T-cell (primary cell): ENCODE results near the gene MCF2L2. TPM values are rescaled to one million over a fixed set of nuclear protein-coding genes. Genes with fewer than 3 reads are reported as not detected.

ENCODE experiments used
- ATAC-seq, 4 experiments: fragments of 200-7000 bp in 3 of 4; fragments of 150-1000 bp in 1 of 4; cut with Tn5 transposase; replicated peaks in 1 of 4; 1 replicate in 3 of 4; 2 replicates in 1 of 4; pipeline ENCODE4 v1.10.0; 2021; ENCODE audit warnings: moderate library complexity in 3 of 4, mild to moderate bottlenecking in 2 of 4, moderate number of reproducible peaks in 1 of 4
- CTCF ChIA-PET, 2 donors: fragments of 300-600 bp; sonication (Branson Sonifier 250); formaldehyde crosslinking; loops; one replicate each; lab custom pipeline; 2022; ENCODE audit warnings: antibody characterized with exemption in 2 of 2; lab: Charles Lee
- POLR2A ChIA-PET, 2 donors: fragments of 300-600 bp; sonication (Branson Sonifier 250); formaldehyde crosslinking; loops; one replicate each; lab custom pipeline; 2022; ENCODE audit warnings: antibody characterized with exemption in 2 of 2; lab: Charles Lee
- DNase-seq, 35 experiments: peaks; one replicate each; pipeline versions ENCODE4 v3.0.0 to v3.0.0-alpha.2; 2013 to 2023
- H3K27ac ChIP-seq: one replicate; pipeline ENCODE4 v1.5.1; 2013; ENCODE audit warnings: low read length
- H3K27me3 ChIP-seq, 2 experiments: replicated peaks in 1 of 2; 1 replicate in 1 of 2; 2 replicates in 1 of 2; pipeline versions ENCODE4 v1.6.1 to v1.7.0; 2013; ENCODE audit warnings: low read length in 1 of 2, mixed read lengths in 1 of 2; ENCODE audit not compliant: control insufficient read depth in 2 of 2, insufficient read depth in 2 of 2; ENCODE audit errors: extremely low read depth in 1 of 2
- H3K36me3 ChIP-seq, 2 donors: 1 replicate in 1 of 2; 2 replicates in 1 of 2; pipeline versions ENCODE4 v1.6.1 to v1.7.0; 2013; ENCODE audit warnings: low read length in 1 of 2; ENCODE audit not compliant: control insufficient read depth in 2 of 2, insufficient read depth in 1 of 2; ENCODE audit errors: extremely low read depth in 1 of 2
- H3K4me1 ChIP-seq, 2 experiments: 1 replicate in 1 of 2; 2 replicates in 1 of 2; pipeline versions ENCODE4 v1.6.1 to v1.7.0; 2013; ENCODE audit warnings: low read length in 2 of 2, mixed read lengths in 1 of 2; ENCODE audit not compliant: insufficient read depth in 2 of 2, control insufficient read depth in 1 of 2; ENCODE audit errors: extremely low read depth in 1 of 2
- H3K4me3 ChIP-seq, 2 donors: 1 replicate in 1 of 2; 2 replicates in 1 of 2; pipeline versions ENCODE4 v1.5.1 to v1.7.0; 2013; ENCODE audit warnings: mild to moderate bottlenecking in 2 of 2, low read length in 1 of 2, moderate library complexity in 1 of 2; ENCODE audit not compliant: control insufficient read depth in 1 of 2; ENCODE audit errors: extremely low read depth in 1 of 2
- H3K9me3 ChIP-seq: 2 replicates; pipeline ENCODE4 v1.7.0; 2013
- H3K27ac Mint-ChIP-seq, 2 donors: one replicate each; pipeline ENCODE4 v1.8.0; 2020 to 2021; ENCODE audit warnings: mild to moderate bottlenecking in 2 of 2, mixed read lengths in 2 of 2
- H3K27me3 Mint-ChIP-seq, 2 donors: one replicate each; pipeline ENCODE4 v1.8.0; 2021 to 2022; ENCODE audit warnings: mixed read lengths in 2 of 2
- H3K36me3 Mint-ChIP-seq: one replicate; pipeline ENCODE4 v1.8.0; 2021; ENCODE audit warnings: mixed read lengths
- H3K4me1 Mint-ChIP-seq, 3 donors: one replicate each; pipeline ENCODE4 v1.8.0; 2020 to 2022; ENCODE audit warnings: mixed read lengths in 3 of 3, mild to moderate bottlenecking in 1 of 3
- H3K4me3 Mint-ChIP-seq, 3 donors: one replicate each; pipeline ENCODE4 v1.8.0; 2020 to 2022; ENCODE audit warnings: mild to moderate bottlenecking in 3 of 3, mixed read lengths in 3 of 3, moderate library complexity in 3 of 3
- H3K9me3 Mint-ChIP-seq, 3 donors: one replicate each; pipeline ENCODE4 v1.8.0; 2020 to 2022; ENCODE audit warnings: mixed read lengths in 3 of 3
- WGBS: methylation state at CpG from one replicate; pipeline ENCODE4 v1.1.5; 2013; ENCODE audit warnings: missing lambda C conversion rate; ENCODE audit not compliant: insufficient coverage; 5-methylcytosine and 5-hydroxymethylcytosine counted together
- total RNA-seq, 35 experiments: library from RNA in 6 of 35; stranded (reverse) in 6 of 35; fragments of 120-200 nt in 1 of 35; gene quantifications; one replicate each; pipeline versions ENCODE4 v1.2.1 to v1.2.4 and lab custom pipeline; 2013 to 2026

The MCF2L2 gene
- total RNA-seq, 5 donors from 2014 or later (not counting 1 experiment from before 2014, with no cell fraction given): 4.8 to 8.1 (median 5.9) TPM

DNA sequence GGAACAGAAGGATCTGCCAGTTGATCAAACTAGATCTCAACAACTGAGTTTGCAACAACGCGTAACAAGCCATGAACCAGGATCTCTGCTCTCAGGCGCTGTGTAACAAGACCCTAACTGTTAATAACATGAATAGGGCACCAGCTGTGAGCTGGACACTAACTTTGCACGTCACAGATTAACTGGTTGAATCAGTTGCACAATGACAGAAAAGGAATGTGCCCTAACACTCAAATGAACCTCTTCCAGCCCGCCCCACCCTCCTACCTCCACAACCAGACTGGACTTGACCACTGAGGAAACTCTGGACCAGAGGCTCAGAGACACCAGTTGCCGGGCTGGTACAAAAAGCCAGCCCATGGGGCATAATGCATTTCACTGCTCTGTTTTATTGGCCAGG, 34.3 kb downstream of the MCF2L2 start:
- H3K36me3 ChIP-seq: no peaks in the 10 kb centered on the region
- no peak overlapping the region for H3K4me3 Mint-ChIP-seq
- H3K4me1 Mint-ChIP-seq: no peaks in the 10 kb centered on the region
- no peaks in the 10 kb centered on the region for H3K36me3 Mint-ChIP-seq
- H3K4me3 ChIP-seq: no peak overlapping the region
- ChIA-PET CTCF (no interaction called here), POLR2A (no interaction called here)
- 94% methylated on average over 5 of the region's 6 CpGs for WGBS
- no peak overlapping the region for H3K27ac Mint-ChIP-seq
- no peaks in the 10 kb centered on the region for H3K27me3 Mint-ChIP-seq
- H3K27ac ChIP-seq: no peak overlapping the region
- no peaks in the 10 kb centered on the region for H3K9me3 ChIP-seq
- H3K27me3 ChIP-seq: no peaks in the 10 kb centered on the region
- no peak for ATAC-seq
- DNase-seq: no peak
- H3K4me1 ChIP-seq: no peaks in the 10 kb centered on the region
- no peaks in the 10 kb centered on the region for H3K9me3 Mint-ChIP-seq

DNA sequence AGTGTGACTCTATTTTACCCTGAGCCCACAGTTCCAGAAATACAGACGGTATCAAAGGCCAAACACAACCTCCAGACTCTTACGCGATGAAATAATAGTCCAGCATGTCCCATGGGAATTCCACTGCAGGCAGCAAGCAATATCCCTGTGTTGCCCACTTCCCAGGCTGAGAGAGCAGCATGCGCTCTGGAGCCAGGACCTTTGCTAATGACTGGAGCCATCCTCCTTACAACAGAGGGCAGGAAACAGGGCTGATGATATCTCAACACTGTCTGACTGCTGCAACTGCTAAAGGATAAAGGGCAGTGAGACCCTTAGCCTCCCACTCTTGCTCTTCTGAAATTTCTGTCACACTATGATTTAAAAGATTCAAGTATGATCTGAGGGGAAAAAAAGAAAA, 34.8 kb downstream of the MCF2L2 start:
- H3K4me1 ChIP-seq: no peaks in the 10 kb centered on the region
- H3K27me3 ChIP-seq: no peaks in the 10 kb centered on the region
- no peaks in the 10 kb centered on the region for H3K9me3 Mint-ChIP-seq
- no peak overlapping the region for H3K27ac ChIP-seq
- H3K36me3 ChIP-seq: no peaks in the 10 kb centered on the region
- H3K36me3 Mint-ChIP-seq: no peaks in the 10 kb centered on the region
- ATAC-seq (no peak), DNase-seq (no peak)
- no peaks in the 10 kb centered on the region for H3K4me1 Mint-ChIP-seq
- no peaks in the 10 kb centered on the region for H3K27me3 Mint-ChIP-seq
- ChIA-PET CTCF (interaction anchor here in 1 of 2 donors (0.7 kb wide), 1 partner anchor 10 kb away, joined by 6 read pairs; no protein-coding TSS in a partner anchor), POLR2A (no interaction called here)
- 95% methylated on average over 4 of the region's 4 CpGs for WGBS
- H3K4me3 Mint-ChIP-seq: no peak overlapping the region
- H3K27ac Mint-ChIP-seq: no peak overlapping the region
- no peak overlapping the region for H3K4me3 ChIP-seq
- H3K9me3 ChIP-seq: no peaks in the 10 kb centered on the region

DNA sequence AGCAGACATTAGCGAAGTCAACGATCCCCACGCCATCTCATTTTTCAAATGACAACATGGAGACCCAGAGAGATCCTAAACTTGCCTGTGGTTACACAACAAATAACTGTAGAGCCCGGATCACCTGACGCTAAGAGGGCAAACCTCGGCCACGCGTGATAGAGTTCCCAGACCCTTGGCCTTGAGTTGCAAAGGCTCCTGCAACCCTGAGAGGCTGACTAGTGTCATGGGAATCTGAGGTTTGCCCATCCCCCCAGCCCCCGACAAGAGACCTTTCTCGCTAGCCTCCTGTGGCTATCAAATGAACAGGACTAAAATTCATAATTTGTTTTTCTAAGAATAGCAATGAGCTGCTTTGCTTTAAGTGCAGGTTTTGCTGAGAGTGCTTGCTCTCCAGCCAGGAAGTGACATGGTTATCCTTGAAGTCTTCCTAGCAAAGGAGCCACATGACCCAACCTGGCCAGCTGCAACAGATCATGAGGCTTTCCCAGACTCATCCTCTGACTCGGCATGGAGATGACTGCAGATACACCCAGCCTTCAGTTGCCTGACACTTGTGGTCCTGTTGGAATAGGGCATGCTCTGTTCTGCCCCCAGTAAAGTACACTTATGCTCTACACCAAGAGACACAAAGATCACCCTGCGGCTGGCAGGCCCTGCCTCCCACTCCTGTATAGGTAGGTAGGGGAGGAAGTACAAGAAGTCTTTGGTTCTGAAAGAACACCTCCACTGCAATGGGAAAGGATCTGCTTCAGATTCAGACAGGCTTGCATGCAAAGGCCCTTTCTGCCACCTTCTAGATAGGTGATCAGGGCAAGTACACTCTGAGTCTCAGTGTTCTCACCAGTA, 36.0 kb downstream of the MCF2L2 start:
- Histone ChIP-seq H3K4me1 (no peaks in the 10 kb centered on the region), H3K27ac (no peak overlapping the region), H3K4me3 (no peak overlapping the region), H3K27me3 (no peaks in the 10 kb centered on the region), H3K36me3 (no peaks in the 10 kb centered on the region), H3K9me3 (no peaks in the 10 kb centered on the region)
- CTCF ChIA-PET: no interaction called here
- H3K36me3 Mint-ChIP-seq: no peaks in the 10 kb centered on the region
- H3K9me3 Mint-ChIP-seq: no peaks in the 10 kb centered on the region
- H3K4me3 Mint-ChIP-seq: no peak overlapping the region
- no peaks in the 10 kb centered on the region for H3K4me1 Mint-ChIP-seq
- no peaks in the 10 kb centered on the region for H3K27me3 Mint-ChIP-seq
- no peak overlapping the region for H3K27ac Mint-ChIP-seq
- 93% methylated on average over 10 of the region's 12 CpGs for WGBS
- no peak for ATAC-seq
- DNase-seq: no peak
- POLR2A ChIA-PET: interaction anchor here in 1 of 2 donors (0.6 kb wide), 1 partner anchor 623 kb away, joined by 3 read pairs; no protein-coding TSS in a partner anchor

DNA sequence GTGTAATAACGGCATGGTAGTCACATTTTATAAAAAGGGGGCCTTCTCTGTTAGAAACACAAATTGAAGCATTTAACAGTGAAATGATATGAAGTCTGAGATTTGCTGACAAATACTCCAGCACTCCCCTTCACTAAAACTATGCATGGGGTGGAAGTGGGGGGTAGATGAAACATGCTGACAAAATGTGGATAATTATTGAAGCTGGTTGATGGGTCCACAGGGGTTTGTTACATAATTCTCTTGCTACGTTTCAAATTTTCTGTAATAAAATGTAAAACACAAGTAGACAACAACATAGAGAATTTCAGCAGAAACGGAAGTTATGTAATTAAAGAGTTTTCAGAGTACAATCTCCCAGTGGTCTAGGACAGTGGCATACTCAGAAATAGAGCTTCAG, 37.0 kb downstream of the MCF2L2 start:
- Mint-ChIP-seq H3K27me3 (no peaks in the 10 kb centered on the region), H3K4me3 (no peak overlapping the region), H3K9me3 (no peaks in the 10 kb centered on the region), H3K27ac (no peak overlapping the region), H3K4me1 (no peaks in the 10 kb centered on the region), H3K36me3 (no peaks in the 10 kb centered on the region)
- CTCF ChIA-PET: interaction anchor here in 1 of 2 donors (0.5 to 0.6 kb wide), 3 partner anchors 317 to 999 kb away, joined by 3 to 4 read pairs (median 4); no protein-coding TSS in a partner anchor
- Histone ChIP-seq H3K4me3 (no peak overlapping the region), H3K4me1 (no peaks in the 10 kb centered on the region), H3K9me3 (no peaks in the 10 kb centered on the region), H3K27me3 (no peaks in the 10 kb centered on the region), H3K27ac (no peak overlapping the region), H3K36me3 (no peaks in the 10 kb centered on the region)
- POLR2A ChIA-PET: no interaction called here
- no peak for ATAC-seq
- no peak for DNase-seq
- WGBS: no CpG with 5 or more reads among the region's 3 CpGs

DNA sequence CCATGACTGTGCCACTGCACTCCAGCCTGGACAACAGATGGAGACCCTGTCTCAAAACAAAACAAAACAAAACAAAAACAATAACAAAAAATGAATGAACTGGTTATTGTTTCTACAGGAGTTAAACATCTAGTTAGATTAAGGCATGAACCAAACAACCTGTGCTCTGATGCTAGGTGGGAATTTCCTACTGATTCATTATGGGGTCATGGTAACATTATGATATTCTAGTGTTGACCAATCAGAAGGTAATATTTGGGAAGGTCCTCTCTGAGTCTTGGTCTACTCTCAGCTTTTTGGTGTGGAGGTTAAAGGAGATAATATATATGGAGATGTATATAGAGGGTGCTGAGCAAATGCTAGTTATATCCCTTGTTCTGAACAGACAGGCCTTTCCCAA, 37.6 kb downstream of the MCF2L2 start:
- no peak for DNase-seq
- peaks cover 0 to under 1% of the 10 kb centered on the region in 2 donors for H3K27me3 Mint-ChIP-seq
- H3K4me1 Mint-ChIP-seq: peaks cover 0 to 1% (median 1%) of the 10 kb centered on the region in 3 donors
- no peaks in the 10 kb centered on the region for H3K9me3 ChIP-seq
- no peaks in the 10 kb centered on the region for H3K36me3 Mint-ChIP-seq
- H3K27ac ChIP-seq: no peak overlapping the region
- H3K4me3 Mint-ChIP-seq: no peak overlapping the region
- H3K9me3 Mint-ChIP-seq: no peaks in the 10 kb centered on the region
- no peak overlapping the region for H3K4me3 ChIP-seq
- ChIA-PET CTCF (interaction anchor here (0.6 to 2.7 kb wide), 3 partner anchors 206 to 736 kb away, joined by 3 to 8 read pairs (median 4); no protein-coding TSS in a partner anchor), POLR2A (no interaction called here)
- no peak for ATAC-seq
- no peaks in the 10 kb centered on the region for H3K27me3 ChIP-seq
- no peak overlapping the region for H3K27ac Mint-ChIP-seq
- no peaks in the 10 kb centered on the region for H3K4me1 ChIP-seq
- H3K36me3 ChIP-seq: no peaks in the 10 kb centered on the region

DNA sequence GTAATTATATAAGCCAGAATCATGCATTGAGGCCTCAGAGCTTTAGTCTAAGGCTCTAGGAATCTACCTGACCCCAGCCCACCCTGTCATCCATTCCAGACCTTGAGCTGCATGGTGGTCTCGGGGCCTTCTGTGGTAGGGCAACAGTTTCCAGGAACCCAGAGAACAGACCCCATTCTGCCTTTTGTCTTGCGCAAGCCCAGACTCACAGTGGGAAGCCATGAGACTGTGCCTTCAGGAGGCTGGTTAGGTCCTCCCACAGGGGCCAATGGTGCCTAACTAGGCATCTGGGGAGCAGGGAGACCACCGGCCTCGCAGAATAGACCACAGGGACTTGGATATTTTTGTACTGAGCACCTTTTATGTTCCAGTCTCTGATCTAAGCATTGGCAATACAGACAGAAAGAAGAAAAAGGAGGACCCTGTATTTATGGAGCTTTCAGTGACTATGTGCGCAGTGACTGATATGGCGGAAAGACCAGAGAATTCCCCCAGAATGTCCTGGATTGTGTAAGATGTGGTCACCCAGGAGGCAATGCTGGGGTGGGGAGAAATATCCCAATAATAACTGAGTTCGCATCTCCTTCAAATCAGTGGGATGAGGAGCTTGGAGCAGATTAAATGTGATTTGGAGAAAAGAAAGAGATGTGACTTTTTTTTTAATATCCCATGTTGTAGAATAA, 40.1 kb downstream of the MCF2L2 start:
- Histone ChIP-seq H3K27ac (no peak overlapping the region), H3K27me3 (no peaks in the 10 kb centered on the region), H3K4me3 (no peak overlapping the region), H3K36me3 (no peaks in the 10 kb centered on the region), H3K9me3 (no peaks in the 10 kb centered on the region), H3K4me1 (no peaks in the 10 kb centered on the region)
- no peaks in the 10 kb centered on the region for H3K9me3 Mint-ChIP-seq
- ATAC-seq (no peak), DNase-seq (no peak)
- ChIA-PET CTCF (interaction anchor here (0.6 to 2.7 kb wide), 7 partner anchors 46 to 616 kb away, joined by 3 to 8 read pairs (median 3); no protein-coding TSS in a partner anchor), POLR2A (no interaction called here)
- WGBS: 95% methylated on average over 6 of the region's 7 CpGs
- H3K27ac Mint-ChIP-seq: no peak overlapping the region
- peaks cover 0 to 2% of the 10 kb centered on the region in 2 donors for H3K27me3 Mint-ChIP-seq
- no peak overlapping the region for H3K4me3 Mint-ChIP-seq
- H3K4me1 Mint-ChIP-seq: peaks cover 0 to 2% (median 2%) of the 10 kb centered on the region in 3 donors
- no peaks in the 10 kb centered on the region for H3K36me3 Mint-ChIP-seq
